GM19023 (cell line): ENCODE measurements around the gene EPHB6.

Experiments used
- ATAC-seq: cut with Tn5 transposase; IDR thresholded peaks from one replicate; pipeline ENCODE4 v1.9.1; 2021; ENCODE audit warnings: mild to moderate bottlenecking, moderate library complexity; ENCODE audit not compliant: unreplicated experiment

EPHB6 gene

GRCh38 chr7:142854372-142855113, at the start of gene EPHB6:
TSS of gene EPHB6 (plus strand) at chr7:142855076. CDS start at chr7:142863228, 8,152 bp downstream.
- ATAC-seq: peak; percentile 63

- no peak for ATAC-seq
Measured at GRCh38 chr7:142805350-142806021, 49.4 kb upstream of the EPHB6 start.

GRCh38 chr7:142806022-142806356, 48.9 kb upstream of the EPHB6 start:
- no peak for ATAC-seq

GRCh38 chr7:142806957-142807356, 47.9 kb upstream of the EPHB6 start:
- ATAC-seq: no peak

GRCh38 chr7:142807855-142808460, 46.9 kb upstream of the EPHB6 start:
- no peak for ATAC-seq

GRCh38 chr7:142808461-142808801, 46.4 kb upstream of the EPHB6 start:
- ATAC-seq: peak; percentile 24

GRCh38 chr7:142808802-142809583, 45.9 kb upstream of the EPHB6 start:
- peak; percentile 86 for ATAC-seq

- no peak for ATAC-seq
Measured at GRCh38 chr7:142809671-142810070, 45.2 kb upstream of the EPHB6 start.

- no peak for ATAC-seq
Measured at GRCh38 chr7:142811154-142811737, 43.6 kb upstream of the EPHB6 start.

GRCh38 chr7:142812437-142813215, 42.2 kb upstream of the EPHB6 start:
- no peak for ATAC-seq

GRCh38 chr7:142813226-142813625, 41.6 kb upstream of the EPHB6 start:
- ATAC-seq: no peak

GRCh38 chr7:142813699-142814098, 41.2 kb upstream of the EPHB6 start:
- ATAC-seq: no peak

- ATAC-seq: no peak
Measured at GRCh38 chr7:142814451-142814850, 40.4 kb upstream of the EPHB6 start.

- no peak for ATAC-seq
Measured at GRCh38 chr7:142815134-142815533, 39.7 kb upstream of the EPHB6 start.

GRCh38 chr7:142817506-142817905, 37.4 kb upstream of the EPHB6 start:
- ATAC-seq: no peak

- ATAC-seq: no peak
Measured at GRCh38 chr7:142819530-142819929, 35.3 kb upstream of the EPHB6 start.

- no peak for ATAC-seq
Measured at GRCh38 chr7:142822714-142823113, 32.2 kb upstream of the EPHB6 start.

- no peak for ATAC-seq
Measured at GRCh38 chr7:142827951-142828500, 26.9 kb upstream of the EPHB6 start.

- no peak for ATAC-seq
Measured at GRCh38 chr7:142832417-142832816, 22.5 kb upstream of the EPHB6 start.
